Subcutaneous adipose tissue (tissue), 4 donors: ENCODE measurements around the gene CD47. TPM values are rescaled to one million over a fixed set of nuclear protein-coding genes. Genes with fewer than 3 reads are reported as not detected.

Source experiments
- total RNA-seq, 4 donors: library from RNA; depleted of rRNA; stranded (reverse); fragments of >200 nt; gene quantifications; one replicate each; pipeline ENCODE4 v1.1.0, GENCODE V29; 2016
- TF ChIP-seq, protein P1 (sequence below): fragments of 450-650 bp; IDR thresholded peaks from one replicate; pipeline ENCODE4 v1.5.1; 2016; ENCODE audit warnings: low read depth, mild to moderate bottlenecking, control low read depth, antibody characterized with exemption, moderate library complexity

CD47 gene
- 10 to 100 TPM; 26.9 to 70.5 (median 53.0) TPM for total RNA-seq

DNA sequence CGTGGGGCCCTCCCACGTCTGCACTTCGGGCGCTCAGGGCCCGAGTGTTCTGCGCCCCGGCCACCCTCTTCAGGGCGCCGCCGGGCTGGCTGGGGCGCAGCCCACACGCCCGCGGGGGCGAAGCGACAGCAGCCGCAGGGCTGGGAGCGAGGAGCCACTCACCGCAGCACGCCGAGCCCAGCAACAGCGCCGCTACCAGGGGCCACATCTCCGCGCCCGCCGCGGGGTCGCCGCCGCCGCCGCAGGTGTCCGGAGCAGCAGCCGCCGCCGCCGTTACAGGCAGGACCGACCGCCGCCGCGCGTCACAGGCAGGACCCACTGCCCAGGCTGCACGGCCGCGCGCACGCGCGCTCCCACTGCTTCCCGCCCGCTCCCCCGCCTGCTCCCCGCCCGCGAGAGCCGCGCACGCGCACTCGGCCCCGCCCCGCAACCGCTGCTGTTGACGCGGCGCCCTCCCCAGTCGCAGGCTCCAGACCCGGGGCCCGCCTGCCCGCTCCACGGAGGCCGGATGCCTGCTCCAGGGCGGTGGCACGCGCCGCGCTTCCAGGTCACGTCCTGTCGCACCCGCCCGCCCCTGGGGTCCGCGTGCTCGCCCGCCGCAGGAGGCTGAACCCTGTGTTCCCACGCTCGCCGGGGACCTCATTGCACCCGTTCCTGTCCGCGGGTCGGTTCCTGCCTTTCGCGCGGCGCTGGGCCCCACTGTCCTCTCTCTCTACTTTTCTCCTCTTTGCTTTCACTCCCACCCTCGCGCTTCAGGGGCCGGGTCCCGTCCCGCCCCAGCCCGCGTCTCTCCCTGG, at the start of gene CD47:
CD47 (minus strand) TSS at position 331 of the 797 bp plus-strand sequence; CDS start at position 208, 123 bp downstream.
- TF ChIP-seq, protein P1, sequence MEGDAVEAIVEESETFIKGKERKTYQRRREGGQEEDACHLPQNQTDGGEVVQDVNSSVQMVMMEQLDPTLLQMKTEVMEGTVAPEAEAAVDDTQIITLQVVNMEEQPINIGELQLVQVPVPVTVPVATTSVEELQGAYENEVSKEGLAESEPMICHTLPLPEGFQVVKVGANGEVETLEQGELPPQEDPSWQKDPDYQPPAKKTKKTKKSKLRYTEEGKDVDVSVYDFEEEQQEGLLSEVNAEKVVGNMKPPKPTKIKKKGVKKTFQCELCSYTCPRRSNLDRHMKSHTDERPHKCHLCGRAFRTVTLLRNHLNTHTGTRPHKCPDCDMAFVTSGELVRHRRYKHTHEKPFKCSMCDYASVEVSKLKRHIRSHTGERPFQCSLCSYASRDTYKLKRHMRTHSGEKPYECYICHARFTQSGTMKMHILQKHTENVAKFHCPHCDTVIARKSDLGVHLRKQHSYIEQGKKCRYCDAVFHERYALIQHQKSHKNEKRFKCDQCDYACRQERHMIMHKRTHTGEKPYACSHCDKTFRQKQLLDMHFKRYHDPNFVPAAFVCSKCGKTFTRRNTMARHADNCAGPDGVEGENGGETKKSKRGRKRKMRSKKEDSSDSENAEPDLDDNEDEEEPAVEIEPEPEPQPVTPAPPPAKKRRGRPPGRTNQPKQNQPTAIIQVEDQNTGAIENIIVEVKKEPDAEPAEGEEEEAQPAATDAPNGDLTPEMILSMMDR: no peak

DNA sequence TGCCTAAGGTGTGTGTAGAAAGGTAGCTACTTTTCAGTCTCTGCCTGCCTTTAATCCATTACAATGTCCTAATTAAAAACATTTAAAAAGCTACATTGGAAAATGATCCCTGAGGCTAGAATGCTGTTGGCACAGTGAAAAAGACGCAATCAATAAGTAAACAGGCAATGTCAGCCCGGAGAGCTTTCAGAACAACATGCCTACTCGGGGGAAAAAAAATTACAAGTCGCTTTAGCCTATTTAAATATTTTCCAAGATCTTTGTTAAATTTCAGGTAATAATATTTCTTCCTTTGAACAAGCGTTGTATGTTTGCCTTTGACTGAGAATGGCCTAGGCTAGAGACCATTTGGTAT, 46.6 kb upstream of the CD47 start:
- TF ChIP-seq, protein P1: no peak

DNA sequence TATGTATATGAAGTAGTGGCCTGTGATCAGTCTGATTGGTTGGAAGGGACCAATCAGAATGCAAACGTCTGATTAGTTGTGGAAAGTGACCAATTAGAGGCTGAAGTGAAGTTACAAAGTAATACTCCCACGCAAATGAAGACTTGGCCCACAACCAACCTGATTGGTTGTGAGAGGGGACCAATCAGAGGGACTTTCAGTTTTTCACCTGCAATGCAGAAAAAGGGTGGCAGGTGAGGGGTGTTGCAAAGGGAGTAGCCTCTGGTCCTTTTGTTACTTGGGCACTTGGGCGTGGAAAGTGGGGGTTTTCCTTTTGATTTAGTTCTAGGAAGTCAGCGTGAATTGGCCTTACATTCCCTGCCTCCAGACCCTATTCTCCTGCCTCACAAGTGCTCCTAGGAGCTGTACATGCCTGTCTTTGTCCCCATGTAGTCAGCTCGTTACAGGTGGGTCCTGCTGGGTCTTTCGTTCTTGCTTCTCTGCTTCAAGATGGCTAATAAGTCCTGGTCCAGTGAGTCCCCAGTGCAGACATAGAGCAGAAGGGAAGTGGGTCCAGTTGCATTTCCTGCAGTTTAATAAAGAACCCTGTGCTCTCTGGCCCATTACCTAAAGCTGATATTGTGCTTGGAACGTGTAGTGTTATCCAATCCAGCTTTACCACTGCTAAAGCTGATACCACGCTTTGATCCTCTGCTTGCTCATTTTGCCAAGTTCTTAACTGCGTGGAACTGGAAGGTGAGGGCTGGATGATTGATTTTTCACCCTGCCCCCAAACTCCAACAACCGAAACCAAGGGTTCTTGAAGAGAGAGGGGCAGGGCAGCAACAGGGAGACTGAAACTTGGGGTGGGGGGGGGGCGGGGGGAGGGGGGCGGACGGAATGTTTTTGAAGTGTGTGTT, 46.0 kb upstream of the CD47 start:
- TF ChIP-seq, protein P1: no peak

DNA sequence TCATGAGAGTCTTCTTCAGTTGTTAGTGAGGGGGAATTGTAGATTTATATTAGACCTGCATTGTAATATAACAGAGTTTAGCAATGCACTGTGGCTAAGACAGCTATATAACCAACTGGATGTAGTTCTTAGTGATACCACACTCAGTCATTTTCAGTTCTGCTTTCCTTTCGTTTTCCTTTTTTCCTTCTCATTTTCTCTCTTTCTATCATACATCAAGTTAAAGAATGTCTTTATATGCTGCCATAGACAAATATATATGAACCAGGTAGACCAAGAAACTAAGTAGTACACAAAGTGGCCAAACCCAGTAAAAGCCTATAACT, 43.7 kb upstream of the CD47 start:
- TF ChIP-seq, protein P1: no peak

DNA sequence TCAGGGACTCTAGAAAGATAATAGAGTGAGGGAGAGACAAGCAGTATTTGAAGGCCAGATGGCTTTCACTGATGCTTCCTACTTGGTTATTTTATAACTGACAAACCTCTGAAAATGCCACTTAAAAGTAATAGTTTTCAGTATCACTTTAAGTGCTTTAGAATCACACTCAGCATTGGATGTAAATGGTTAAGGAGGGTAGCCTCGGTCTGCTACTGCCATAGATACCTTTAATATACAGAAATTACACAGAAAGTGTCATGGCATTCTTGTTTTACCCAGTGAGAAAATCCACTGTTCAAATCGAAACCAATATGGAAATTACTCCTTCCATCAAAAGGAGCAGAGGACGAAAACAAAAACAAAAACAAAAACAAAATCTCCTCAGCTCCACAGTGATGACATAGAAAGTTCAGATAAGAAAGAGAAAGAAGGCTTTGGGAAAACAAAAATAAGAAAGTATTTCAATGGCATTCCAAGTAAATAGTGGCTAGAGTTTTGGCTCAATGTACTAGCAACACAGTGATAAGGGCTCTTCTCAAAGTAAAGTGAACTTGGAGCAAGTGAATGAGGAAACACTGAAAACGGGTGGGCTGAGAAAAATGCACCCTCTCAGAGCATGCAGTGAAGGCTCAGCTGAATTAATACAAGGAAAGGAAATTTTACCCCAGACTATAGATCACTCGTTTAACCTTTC, 43.2 kb upstream of the CD47 start:
- TF ChIP-seq, protein P1: no peak

DNA sequence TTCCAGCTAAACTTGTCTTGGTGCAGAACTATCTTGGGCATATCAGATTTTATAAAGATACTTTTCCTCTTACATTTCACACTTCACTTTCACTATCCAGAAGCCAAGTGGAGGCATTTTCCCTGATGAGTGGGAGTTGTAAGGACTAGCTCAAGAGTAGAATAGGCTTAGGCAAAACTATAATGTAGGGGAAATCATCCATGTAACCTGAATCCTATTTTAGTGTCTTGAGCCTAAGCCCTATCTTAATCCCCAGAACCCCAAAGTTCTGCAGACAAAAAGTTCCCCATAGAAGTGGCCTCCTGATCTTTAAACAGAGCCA, 42.2 kb upstream of the CD47 start:
- TF ChIP-seq, protein P1: no peak

DNA sequence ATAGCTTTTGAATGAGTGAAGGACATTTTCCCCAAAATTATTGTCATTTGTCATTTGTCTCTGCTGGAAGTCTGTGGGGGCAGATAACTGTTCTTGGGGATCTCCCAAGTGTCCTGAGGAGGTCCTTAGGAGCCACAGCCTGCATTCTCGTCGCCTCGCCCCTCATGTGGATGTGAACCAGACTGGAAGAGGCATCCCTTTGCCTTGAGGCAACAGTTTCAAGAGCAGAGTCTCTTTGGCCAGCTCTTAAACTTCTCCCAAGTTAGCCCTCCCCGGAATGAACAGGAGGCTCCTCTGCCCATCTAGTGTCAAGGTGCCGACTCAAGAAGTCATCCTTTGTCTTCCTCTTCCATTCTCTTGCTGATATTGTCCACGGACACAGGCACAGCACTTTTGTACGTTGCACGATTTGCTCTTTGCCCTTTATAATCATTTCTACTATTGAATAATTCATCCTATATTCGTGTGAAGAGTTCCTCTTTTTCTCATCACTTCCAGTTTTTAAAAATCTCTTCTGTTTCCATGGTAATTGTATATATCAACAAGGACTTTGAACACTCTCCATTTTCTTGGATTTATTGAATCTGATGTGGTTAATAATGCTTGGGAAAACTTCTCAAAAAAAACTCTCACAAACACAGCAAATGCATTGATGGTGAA, 40.8 kb upstream of the CD47 start:
- TF ChIP-seq, protein P1: no peak
